PFSK-1 (cell line): Measurements from ENCODE around the gene ACIN1.

Source experiments
- POLR2AphosphoS5 ChIP-seq: IDR thresholded peaks from 2 replicates; pipeline ENCODE4 v1.6.1; 2012; ENCODE audit warnings: low read depth, mild to moderate bottlenecking, control low read depth, low read length, moderate library complexity
- REST ChIP-seq, 2 experiments: IDR thresholded peaks; 2 replicates each; pipeline versions ENCODE4 v1.6.1 to v1.8.0; 2011 to 2012; ENCODE audit warnings: low read depth in 2 of 2, low read length in 2 of 2, control low read depth in 1 of 2, inconsistent platforms in 1 of 2, mild to moderate bottlenecking in 1 of 2, moderate library complexity in 1 of 2; ENCODE audit not compliant: insufficient read depth in 1 of 2
- SIN3A ChIP-seq: IDR thresholded peaks from 2 replicates; pipeline ENCODE4 v1.6.1; 2012; ENCODE audit warnings: mild to moderate bottlenecking, low read length, moderate library complexity, borderline replicate concordance; ENCODE audit not compliant: insufficient read depth
- TAF1 ChIP-seq: IDR thresholded peaks from 2 replicates; pipeline ENCODE4 v1.6.1; 2012; ENCODE audit warnings: low read length, control low read depth, borderline replicate concordance; ENCODE audit not compliant: insufficient read depth

DNA sequence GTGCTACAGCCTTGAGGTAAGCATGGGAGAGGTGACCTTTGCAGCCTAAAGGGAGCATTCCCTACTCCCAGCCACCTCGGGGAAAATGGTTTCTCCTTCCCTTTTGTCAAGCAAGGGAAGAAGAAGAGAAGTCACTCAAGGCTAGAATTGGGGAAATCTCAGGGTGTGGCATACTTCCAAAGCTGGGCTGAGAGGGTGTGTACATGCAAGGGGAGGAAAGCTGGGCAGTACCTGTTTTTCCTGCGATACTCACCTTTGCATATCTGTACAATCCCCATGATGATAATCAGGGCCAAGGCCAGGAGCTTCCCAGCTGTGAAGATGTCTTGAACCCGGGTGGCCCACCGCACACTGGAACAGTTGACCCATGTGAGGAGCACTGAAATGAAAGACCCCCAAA, 47.9 kb upstream of the ACIN1 start:
- TF ChIP-seq POLR2AphosphoS5 (no peak), TAF1 (no peak), REST (IDR thresholded peaks at IDR 0.05; ENCODE audit: insufficient read depth in 1 of 2, low read depth in 2 of 2, low read length in 2 of 2) (no peak), SIN3A (no peak)
